A673 (cell line): ENCODE results near the gene TACC2.

Source experiments
- EZH2 ChIP-seq: fragments of 200-600 bp; sonication (generic); IDR thresholded peaks from 2 replicates; pipeline ENCODE4 v1.6.1; 2017; ENCODE audit warnings: borderline replicate concordance, low read depth, mild to moderate bottlenecking, mixed read lengths, antibody characterized with exemption, low read length; ENCODE audit not compliant: poor library complexity, severe bottlenecking
- TF ChIP-seq, protein P1 (sequence below): fragments of 300-800, 200-600 bp; sonication (generic); conservative IDR thresholded peaks from 2 replicates; pipeline ENCODE4 v1.5.1; 2017; ENCODE audit warnings: low read depth, mild to moderate bottlenecking, antibody characterized with exemption, low read length, moderate library complexity, mixed read lengths

DNA sequence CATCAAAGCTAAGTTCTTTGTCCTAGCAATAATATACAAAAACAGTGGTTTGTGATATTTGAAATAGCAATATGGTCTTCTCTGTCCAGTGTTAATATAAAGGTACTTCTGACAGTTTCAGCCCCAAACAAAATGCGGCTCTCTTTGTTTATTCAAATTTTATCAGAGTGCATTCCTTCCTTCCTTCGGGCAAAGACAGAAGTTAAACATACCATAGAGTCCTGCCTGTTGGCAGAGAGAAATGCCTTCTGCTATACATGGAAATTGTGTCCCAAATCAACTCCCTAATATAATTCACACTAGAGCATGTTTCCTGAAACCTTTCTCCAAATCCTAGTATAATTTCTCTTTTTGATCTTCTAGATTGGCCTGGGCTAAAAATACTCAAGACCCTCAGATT, 39.9 kb upstream of the TACC2 start:
- TF ChIP-seq, protein P1, sequence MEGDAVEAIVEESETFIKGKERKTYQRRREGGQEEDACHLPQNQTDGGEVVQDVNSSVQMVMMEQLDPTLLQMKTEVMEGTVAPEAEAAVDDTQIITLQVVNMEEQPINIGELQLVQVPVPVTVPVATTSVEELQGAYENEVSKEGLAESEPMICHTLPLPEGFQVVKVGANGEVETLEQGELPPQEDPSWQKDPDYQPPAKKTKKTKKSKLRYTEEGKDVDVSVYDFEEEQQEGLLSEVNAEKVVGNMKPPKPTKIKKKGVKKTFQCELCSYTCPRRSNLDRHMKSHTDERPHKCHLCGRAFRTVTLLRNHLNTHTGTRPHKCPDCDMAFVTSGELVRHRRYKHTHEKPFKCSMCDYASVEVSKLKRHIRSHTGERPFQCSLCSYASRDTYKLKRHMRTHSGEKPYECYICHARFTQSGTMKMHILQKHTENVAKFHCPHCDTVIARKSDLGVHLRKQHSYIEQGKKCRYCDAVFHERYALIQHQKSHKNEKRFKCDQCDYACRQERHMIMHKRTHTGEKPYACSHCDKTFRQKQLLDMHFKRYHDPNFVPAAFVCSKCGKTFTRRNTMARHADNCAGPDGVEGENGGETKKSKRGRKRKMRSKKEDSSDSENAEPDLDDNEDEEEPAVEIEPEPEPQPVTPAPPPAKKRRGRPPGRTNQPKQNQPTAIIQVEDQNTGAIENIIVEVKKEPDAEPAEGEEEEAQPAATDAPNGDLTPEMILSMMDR = no peak
- no peak for TF ChIP-seq EZH2
